Transverse colon (tissue), 3 donors: ENCODE measurements around the gene CBARP.
A peak's percentile ranks its signal among the peaks of the same experiment; 100 is the strongest.

Source experiments
- CTCF ChIP-seq, 5 experiments: fragments of 200-600 bp in 3 of 5; fragments of 450-650 bp in 2 of 5; sonication (generic) in 3 of 5; IDR thresholded peaks; 1 replicate in 2 of 5; 2 replicates in 3 of 5; pipeline ENCODE4 v1.5.1; 2016 to 2017; ENCODE audit warnings: antibody characterized with exemption in 5 of 5, inconsistent platforms in 3 of 5, mild to moderate bottlenecking in 2 of 5, moderate library complexity in 1 of 5
- EP300 ChIP-seq: sonication (generic); formaldehyde crosslinking; IDR thresholded peaks from one replicate; pipeline ENCODE4 v1.6.1; 2017; ENCODE audit warnings: antibody characterized with exemption, low read depth
- POLR2A ChIP-seq: fragments of 450-650 bp; IDR thresholded peaks from one replicate; pipeline ENCODE4 v1.6.1; 2016; ENCODE audit warnings: antibody characterized with exemption, mild to moderate bottlenecking, moderate library complexity

GRCh38 chr19:1205114-1206099 lies 32.4 kb downstream of the CBARP start, which contains the start of gene STK11:
- no peak for TF ChIP-seq CTCF (IDR thresholded peaks at IDR 0.05)
- TF ChIP-seq POLR2A, result peak; percentile 66
- no peak for TF ChIP-seq EP300
